ENCODE measurements around the gene KIAA0825.

- no peak for TF ChIP-seq CTCF (IDR thresholded peaks at IDR 0.05; ENCODE audit: borderline replicate concordance, extremely low read depth, low read length, poor library complexity, severe bottlenecking)
- no peak for TF ChIP-seq EZH2 (IDR thresholded peaks at IDR 0.05; ENCODE audit: borderline replicate concordance, low read depth, low read length, severe bottlenecking)
Observed at GRCh38 chr5:94113087-94113486, 505.3 kb downstream of the KIAA0825 start.
